ENCODE measurements around the gene KRTAP12-2. TPM values are rescaled to one million over a fixed set of nuclear protein-coding genes. Genes with fewer than 3 reads are reported as not detected.
A peak's percentile ranks its signal among the peaks of the same experiment; 100 is the strongest.

The KRTAP12-2 gene
- total and polyA plus RNA-seq, 3 donors from 2014 or later = 0.79 TPM; not detected in 2

- peak; percentile 11 for DNase-seq
- Histone ChIP-seq H3K36me3 (ENCODE audit: low read depth, missing control alignments) (no peaks in the 10 kb centered on the region), H3K4me1 (peaks cover 4% of the 10 kb centered on the region), H3K27me3 (no peaks in the 10 kb centered on the region), H3K27ac (no peak overlapping the region), H3K9me3 (no peaks in the 10 kb centered on the region), H3K4me3 (no peak overlapping the region)
- WGBS, 2 donors = 16 to 30% methylated on average over 12 to 13 of the region's 13 CpGs
- intact Hi-C loops (cut with DNase I; ENCODE audit: low total_unique reads) = no loop called here
- TF ChIP-seq POLR2A (IDR thresholded peaks at IDR 0.05) (no peak), CTCF (IDR thresholded peaks at IDR 0.05) (no peak)
Observed at GRCh38 chr21:44704636-44705001, 37.9 kb upstream of the KRTAP12-2 start.

DNA sequence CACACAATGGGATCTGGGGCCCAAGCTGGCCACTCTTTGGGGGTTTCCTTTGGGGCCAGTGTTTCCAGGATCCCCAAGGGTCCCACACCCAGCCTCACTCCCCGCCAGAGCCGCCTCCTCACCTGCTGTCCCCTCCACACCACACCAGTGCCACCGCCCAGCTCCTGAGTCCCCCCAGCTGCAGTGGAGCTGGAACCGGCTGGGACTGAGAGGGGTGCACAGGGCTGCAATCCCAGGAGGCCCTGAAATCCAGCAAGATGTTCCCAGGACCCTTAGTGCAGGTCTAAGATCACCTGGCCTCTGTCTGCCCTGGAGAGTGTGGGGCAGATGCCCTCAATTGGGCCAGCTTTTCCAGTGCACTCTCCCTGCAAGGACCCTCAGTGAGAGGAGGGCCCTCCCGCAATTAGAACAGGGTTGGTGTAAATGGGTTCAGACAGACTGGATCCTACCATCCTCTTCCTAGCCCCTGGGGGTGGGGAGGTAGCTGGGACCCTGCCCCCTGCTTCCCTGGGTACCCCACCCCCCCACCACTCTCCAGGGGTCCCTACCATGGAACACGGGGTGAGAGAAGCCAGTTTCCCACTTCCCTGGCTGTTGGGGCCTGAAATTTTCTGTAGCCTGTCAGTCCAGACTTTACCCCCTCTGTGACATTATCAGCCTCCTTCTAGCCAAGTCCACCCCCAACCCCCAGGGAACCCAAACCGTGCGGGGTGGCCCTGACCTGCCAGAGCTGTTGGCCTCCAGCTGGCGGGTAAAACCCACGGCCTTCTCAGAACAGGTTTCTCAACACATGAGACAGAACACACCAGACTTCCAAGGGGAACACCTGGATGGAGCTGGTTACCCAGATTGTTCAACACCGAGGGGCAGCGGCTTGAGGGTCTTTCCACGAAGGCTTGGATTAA lies 37.3 kb upstream of the KRTAP12-2 start:
- 43 to 69% methylated on average over 5 to 13 of the region's 13 CpGs for WGBS, 2 donors
- intact Hi-C loops (cut with DNase I; ENCODE audit: low total_unique reads) = no loop called here
- Histone ChIP-seq H3K9me3 (no peaks in the 10 kb centered on the region), H3K27ac (no peak overlapping the region), H3K4me3 (no peak overlapping the region), H3K4me1 (no peaks in the 10 kb centered on the region), H3K36me3 (ENCODE audit: low read depth, missing control alignments) (no peaks in the 10 kb centered on the region), H3K27me3 (no peaks in the 10 kb centered on the region)
- TF ChIP-seq POLR2A (IDR thresholded peaks at IDR 0.05) = no peak
- TF ChIP-seq CTCF (IDR thresholded peaks at IDR 0.05) = no peak
- peak; percentile 6 for DNase-seq

- H3K4me1 ChIP-seq = no peaks in the 10 kb centered on the region
- no peaks in the 10 kb centered on the region for H3K9me3 ChIP-seq
- H3K36me3 ChIP-seq (ENCODE audit: low read depth, missing control alignments) = no peaks in the 10 kb centered on the region
- 63 to 67% methylated on average over 14 to 16 of the region's 16 CpGs for WGBS, 2 donors
- no peak overlapping the region for H3K27ac ChIP-seq
- H3K4me3 ChIP-seq = no peak overlapping the region
- TF ChIP-seq POLR2A (IDR thresholded peaks at IDR 0.05) (no peak), CTCF (IDR thresholded peaks at IDR 0.05) (no peak)
- H3K27me3 ChIP-seq = no peaks in the 10 kb centered on the region
- intact Hi-C loops (cut with DNase I; ENCODE audit: low total_unique reads) = no loop called here
- DNase-seq = peak; percentile 9
Observed at GRCh38 chr21:44702973-44703730, 36.4 kb upstream of the KRTAP12-2 start.

DNA sequence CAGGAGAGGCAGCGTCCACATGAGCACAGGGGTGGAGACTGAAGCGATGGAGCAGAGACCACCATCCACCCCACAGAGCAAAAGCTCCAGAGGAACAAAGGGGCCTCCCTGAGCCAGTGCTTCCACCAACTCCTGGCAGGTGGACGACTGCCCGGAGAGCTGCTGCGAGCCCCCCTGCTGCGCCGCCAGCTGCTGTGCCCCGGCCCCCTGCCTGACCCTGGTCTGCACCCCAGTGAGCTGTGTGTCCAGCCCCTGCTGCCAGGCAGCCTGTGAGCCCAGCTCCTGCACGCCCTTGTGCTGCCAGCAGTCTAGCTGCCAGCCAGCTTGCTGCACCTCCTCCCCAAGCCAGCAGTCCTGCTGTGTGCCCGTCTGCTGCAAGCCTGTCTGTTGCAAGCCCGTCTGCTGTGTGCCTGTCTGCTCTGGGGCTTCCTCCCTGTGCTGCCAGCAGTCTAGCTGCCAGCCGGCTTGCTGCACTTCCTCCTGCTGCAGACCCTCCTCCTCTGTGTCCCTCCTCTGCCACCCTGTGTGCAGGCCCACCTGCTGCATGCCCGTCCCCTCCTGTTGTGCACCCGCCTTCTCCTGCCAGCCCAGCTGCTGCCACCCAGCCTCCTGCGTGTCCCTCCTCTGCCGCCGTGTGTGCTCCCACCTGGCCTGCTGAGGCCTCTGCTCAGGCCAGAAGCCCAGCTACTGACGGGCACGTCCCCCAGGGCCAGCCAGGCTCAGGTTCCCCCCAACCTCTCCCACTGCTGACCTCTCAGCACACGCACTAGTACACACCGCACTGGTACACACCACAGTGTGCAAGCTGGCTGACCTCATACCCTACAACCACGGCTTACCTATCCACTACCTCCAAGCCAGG lies 35.6 kb upstream of the KRTAP12-2 start:
- H3K4me3 ChIP-seq = no peak overlapping the region
- peak; percentile 6 for DNase-seq
- no peaks in the 10 kb centered on the region for H3K36me3 ChIP-seq (ENCODE audit: low read depth, missing control alignments)
- no peak for TF ChIP-seq CTCF (IDR thresholded peaks at IDR 0.05)
- no peak for TF ChIP-seq POLR2A (IDR thresholded peaks at IDR 0.05)
- H3K27ac ChIP-seq = no peak overlapping the region
- intact Hi-C loops (cut with DNase I; ENCODE audit: low total_unique reads) = no loop called here
- H3K27me3 ChIP-seq = no peaks in the 10 kb centered on the region
- no peaks in the 10 kb centered on the region for H3K9me3 ChIP-seq
- H3K4me1 ChIP-seq = no peaks in the 10 kb centered on the region
- 81 to 83% methylated on average over 10 to 21 of the region's 22 CpGs for WGBS, 2 donors
